Measurements from ENCODE around the gene PIGM.

The PIGM gene

GRCh38 chr1:159988006-159988405 is 43.8 kb downstream of the PIGM start:
- no peak for TF ChIP-seq JUND (IDR thresholded peaks at IDR 0.05; ENCODE audit: low read depth)
- in situ Hi-C loops (cut with HindIII; ENCODE audit: low pct_unique_long_range_greater_than_20kb, low sequenced_read_pairs), result no loop called here
- DNase-seq (ENCODE audit: low read depth in 1 of 2, low spot score in 1 of 2), result no peak

GRCh38 chr1:159987186-159987585 is 44.6 kb downstream of the PIGM start:
- in situ Hi-C loops (cut with HindIII; ENCODE audit: low pct_unique_long_range_greater_than_20kb, low sequenced_read_pairs), result no loop called here
- no peak for DNase-seq (ENCODE audit: low read depth in 1 of 2, low spot score in 1 of 2)
- TF ChIP-seq JUND (IDR thresholded peaks at IDR 0.05; ENCODE audit: low read depth), result no peak

GRCh38 chr1:159986531-159986930 is 45.3 kb downstream of the PIGM start:
- DNase-seq (ENCODE audit: low read depth in 1 of 2, low spot score in 1 of 2), result no peak
- in situ Hi-C loops (cut with HindIII; ENCODE audit: low pct_unique_long_range_greater_than_20kb, low sequenced_read_pairs), result no loop called here
- TF ChIP-seq JUND (IDR thresholded peaks at IDR 0.05; ENCODE audit: low read depth), result no peak

- in situ Hi-C loops (cut with HindIII; ENCODE audit: low pct_unique_long_range_greater_than_20kb, low sequenced_read_pairs), result no loop called here
- TF ChIP-seq JUND (IDR thresholded peaks at IDR 0.05; ENCODE audit: low read depth), result no peak
- no peak for DNase-seq (ENCODE audit: low read depth in 1 of 2, low spot score in 1 of 2)
Observed at GRCh38 chr1:159986093-159986492, 45.7 kb downstream of the PIGM start.

GRCh38 chr1:159985473-159985872 is 46.3 kb downstream of the PIGM start:
- in situ Hi-C loops (cut with HindIII; ENCODE audit: low pct_unique_long_range_greater_than_20kb, low sequenced_read_pairs), result no loop called here
- no peak for DNase-seq (ENCODE audit: low read depth in 1 of 2, low spot score in 1 of 2)
- TF ChIP-seq JUND (IDR thresholded peaks at IDR 0.05; ENCODE audit: low read depth), result no peak

GRCh38 chr1:159983681-159984080 is 48.1 kb downstream of the PIGM start:
- in situ Hi-C loops (cut with HindIII; ENCODE audit: low pct_unique_long_range_greater_than_20kb, low sequenced_read_pairs), result no loop called here
- no peak for DNase-seq (ENCODE audit: low read depth in 1 of 2, low spot score in 1 of 2)
- TF ChIP-seq JUND (IDR thresholded peaks at IDR 0.05; ENCODE audit: low read depth), result no peak

- TF ChIP-seq JUND (IDR thresholded peaks at IDR 0.05; ENCODE audit: low read depth), result no peak
Observed at GRCh38 chr1:159982280-159982679, 49.5 kb downstream of the PIGM start.

GRCh38 chr1:159981351-159982055 is 50.3 kb downstream of the PIGM start:
- no peak for DNase-seq (ENCODE audit: low read depth in 1 of 2, low spot score in 1 of 2)
- in situ Hi-C loops (cut with HindIII; ENCODE audit: low pct_unique_long_range_greater_than_20kb, low sequenced_read_pairs), result no loop called here
- no peak for TF ChIP-seq JUND (IDR thresholded peaks at IDR 0.05; ENCODE audit: low read depth)

More at GRCh38 chr1:159982280-159982679, 49.5 kb downstream of the PIGM start:
- in situ Hi-C loops (cut with HindIII; ENCODE audit: low pct_unique_long_range_greater_than_20kb, low sequenced_read_pairs), result no loop called here
- DNase-seq (ENCODE audit: low read depth in 1 of 2, low spot score in 1 of 2), result no peak

- in situ Hi-C loops (cut with HindIII; ENCODE audit: low pct_unique_long_range_greater_than_20kb, low sequenced_read_pairs), result no loop called here
- no peak for DNase-seq (ENCODE audit: low read depth in 1 of 2, low spot score in 1 of 2)
- TF ChIP-seq JUND (IDR thresholded peaks at IDR 0.05; ENCODE audit: low read depth), result no peak
Observed at GRCh38 chr1:159980786-159981185, 51.0 kb downstream of the PIGM start.

GRCh38 chr1:159980076-159980475 is 51.7 kb downstream of the PIGM start:
- in situ Hi-C loops (cut with HindIII; ENCODE audit: low pct_unique_long_range_greater_than_20kb, low sequenced_read_pairs), result no loop called here
- no peak for TF ChIP-seq JUND (IDR thresholded peaks at IDR 0.05; ENCODE audit: low read depth)
- no peak for DNase-seq (ENCODE audit: low read depth in 1 of 2, low spot score in 1 of 2)

GRCh38 chr1:159979257-159979656 is 52.5 kb downstream of the PIGM start:
- DNase-seq (ENCODE audit: low read depth in 1 of 2, low spot score in 1 of 2), result no peak
- no peak for TF ChIP-seq JUND (IDR thresholded peaks at IDR 0.05; ENCODE audit: low read depth)
- in situ Hi-C loops (cut with HindIII; ENCODE audit: low pct_unique_long_range_greater_than_20kb, low sequenced_read_pairs), result no loop called here

- no peak for DNase-seq (ENCODE audit: low read depth in 1 of 2, low spot score in 1 of 2)
- in situ Hi-C loops (cut with HindIII; ENCODE audit: low pct_unique_long_range_greater_than_20kb, low sequenced_read_pairs), result no loop called here
- no peak for TF ChIP-seq JUND (IDR thresholded peaks at IDR 0.05; ENCODE audit: low read depth)
Observed at GRCh38 chr1:159978107-159978398, 53.7 kb downstream of the PIGM start.

- in situ Hi-C loops (cut with HindIII; ENCODE audit: low pct_unique_long_range_greater_than_20kb, low sequenced_read_pairs), result no loop called here
- DNase-seq (ENCODE audit: low read depth in 1 of 2, low spot score in 1 of 2), result no peak
- TF ChIP-seq JUND (IDR thresholded peaks at IDR 0.05; ENCODE audit: low read depth), result no peak
Observed at GRCh38 chr1:159977364-159978106, 54.3 kb downstream of the PIGM start.
